ENCODE data around the gene CPNE4.
"Not testable (repeated sequence)": the region's sequence is repeated elsewhere in the genome, so short reads cannot be mapped to it uniquely, and the experiment has no call there.

Gene CPNE4

GRCh38 chr3:132071043-132071442 lies 36.2 kb upstream of the CPNE4 start:
- H3K4me3 Mint-ChIP-seq: no peak overlapping the region
- no peak overlapping the region for H3K27ac Mint-ChIP-seq
- no peaks in the 10 kb centered on the region for H3K36me3 Mint-ChIP-seq (ENCODE audit: low read depth)
- H3K9me3 Mint-ChIP-seq: no peaks in the 10 kb centered on the region
- no peaks in the 10 kb centered on the region for H3K27me3 Mint-ChIP-seq (ENCODE audit: low read depth)
- TF ChIP-seq CTCF (IDR thresholded peaks at IDR 0.05; ENCODE audit: unreplicated experiment in 3 of 3): no peak
- H3K4me1 Mint-ChIP-seq: no peaks in the 10 kb centered on the region

GRCh38 chr3:132064114-132064513 lies 29.3 kb upstream of the CPNE4 start:
- Mint-ChIP-seq H3K27ac (no peak overlapping the region), H3K36me3 (ENCODE audit: low read depth) (no peaks in the 10 kb centered on the region), H3K27me3 (ENCODE audit: low read depth) (no peaks in the 10 kb centered on the region), H3K9me3 (no peaks in the 10 kb centered on the region), H3K4me3 (no peak overlapping the region), H3K4me1 (no peaks in the 10 kb centered on the region)
- no peak for TF ChIP-seq CTCF (IDR thresholded peaks at IDR 0.05; ENCODE audit: unreplicated experiment in 3 of 3)

GRCh38 chr3:132062535-132062934 lies 27.7 kb upstream of the CPNE4 start:
- Mint-ChIP-seq H3K4me1 (no peaks in the 10 kb centered on the region), H3K9me3 (no peaks in the 10 kb centered on the region), H3K36me3 (ENCODE audit: low read depth) (no peaks in the 10 kb centered on the region), H3K27ac (no peak overlapping the region), H3K27me3 (ENCODE audit: low read depth) (no peaks in the 10 kb centered on the region), H3K4me3 (no peak overlapping the region)
- TF ChIP-seq CTCF (IDR thresholded peaks at IDR 0.05; ENCODE audit: unreplicated experiment in 3 of 3): no peak

DNA sequence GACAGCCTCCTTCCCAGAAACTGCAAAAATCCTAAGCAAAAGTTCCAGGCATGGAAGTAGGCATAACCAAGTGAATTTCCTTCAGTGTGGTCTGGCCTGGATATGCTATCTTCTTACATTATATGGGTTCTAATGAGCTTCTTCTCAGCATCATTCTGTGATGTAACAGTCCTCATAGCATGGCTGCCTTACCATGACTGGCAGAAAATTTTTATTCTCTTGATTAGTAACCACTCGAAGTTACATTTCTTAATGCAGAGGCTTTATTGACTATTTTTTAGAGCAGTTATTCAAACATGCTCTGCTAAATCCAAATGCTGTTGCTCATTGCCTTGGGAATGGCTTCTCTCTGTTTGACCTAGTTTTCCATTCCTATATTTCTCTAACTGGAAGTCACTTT lies 21.1 kb upstream of the CPNE4 start:
- no peak overlapping the region for H3K4me3 Mint-ChIP-seq
- H3K4me1 Mint-ChIP-seq: no peaks in the 10 kb centered on the region
- no peaks in the 10 kb centered on the region for H3K27me3 Mint-ChIP-seq (ENCODE audit: low read depth)
- no peak overlapping the region for H3K27ac Mint-ChIP-seq
- no peaks in the 10 kb centered on the region for H3K9me3 Mint-ChIP-seq
- no peaks in the 10 kb centered on the region for H3K36me3 Mint-ChIP-seq (ENCODE audit: low read depth)
- no peak for TF ChIP-seq CTCF (IDR thresholded peaks at IDR 0.05; ENCODE audit: unreplicated experiment in 3 of 3)

DNA sequence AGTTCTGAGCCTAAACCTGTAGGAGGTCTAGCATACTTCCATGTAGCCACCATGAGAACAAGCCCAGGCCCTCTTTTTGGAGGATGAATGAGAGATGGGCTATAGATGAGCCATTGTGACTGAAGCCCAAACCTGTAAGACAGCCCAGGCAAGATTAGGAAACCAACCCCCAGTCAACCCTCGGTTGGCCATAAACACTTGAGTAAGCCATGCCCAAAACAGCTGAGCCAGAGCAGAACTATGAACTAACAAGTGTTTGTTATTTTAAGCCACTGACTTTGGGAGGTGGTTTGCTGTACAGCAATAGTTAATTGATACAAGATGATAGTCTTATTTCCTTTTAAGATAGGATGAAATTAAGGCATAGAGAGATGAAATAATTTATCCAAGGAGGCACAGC lies 12.4 kb upstream of the CPNE4 start:
- Mint-ChIP-seq H3K4me3 (no peak overlapping the region), H3K27me3 (ENCODE audit: low read depth) (no peaks in the 10 kb centered on the region)

DNA sequence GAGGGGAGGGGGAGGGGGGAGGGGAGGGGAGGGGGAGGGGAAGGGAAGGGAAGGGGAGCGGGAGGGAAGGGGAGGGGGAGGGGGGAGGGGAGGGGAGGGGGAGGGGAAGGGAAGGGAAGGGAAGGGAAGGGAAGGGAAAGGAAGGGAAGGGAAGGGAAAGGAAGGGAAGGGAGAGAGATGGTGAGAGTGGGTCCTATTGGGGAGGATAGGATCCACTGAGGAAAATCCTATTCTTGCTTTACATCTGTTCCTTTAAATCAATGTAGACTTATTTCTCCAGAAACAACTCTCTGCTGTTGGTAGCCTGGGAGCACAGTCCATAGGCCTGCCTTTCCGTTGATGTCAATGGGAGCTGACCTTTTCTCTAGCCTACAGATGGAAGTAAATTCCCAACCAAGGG lies 10.1 kb upstream of the CPNE4 start:
- H3K36me3 Mint-ChIP-seq (ENCODE audit: low read depth); H3K4me3 Mint-ChIP-seq; H3K4me1 Mint-ChIP-seq; H3K9me3 Mint-ChIP-seq; H3K27ac Mint-ChIP-seq: not testable (repeated sequence)
- peaks cover 11% of the 10 kb centered on the region for H3K27me3 Mint-ChIP-seq (ENCODE audit: low read depth)

More for the DNA sequence above, 12.4 kb upstream of the CPNE4 start:
- H3K27ac Mint-ChIP-seq: no peak overlapping the region
- H3K9me3 Mint-ChIP-seq: peaks cover 5% of the 10 kb centered on the region
- TF ChIP-seq CTCF (IDR thresholded peaks at IDR 0.05; ENCODE audit: unreplicated experiment in 3 of 3): no peak
- H3K36me3 Mint-ChIP-seq (ENCODE audit: low read depth): no peaks in the 10 kb centered on the region
- H3K4me1 Mint-ChIP-seq: no peaks in the 10 kb centered on the region

Measured in nephron (organoid).